Kasumi-1 (cell line): ENCODE results near the gene MLLT10.
"Not testable (repeated sequence)": the region's sequence is repeated elsewhere in the genome, so short reads cannot be mapped to it uniquely, and the experiment has no call there.

Experiments used
- DNase-seq, 2 experiments: peaks; one replicate each; lab custom pipeline; 2025; lab: John Stamatoyannopoulos, UW

Gene MLLT10

GRCh38 chr10:21579291-21579690, 45.3 kb downstream of the MLLT10 start:
- no peak for DNase-seq

GRCh38 chr10:21581421-21581834, 47.4 kb downstream of the MLLT10 start:
- DNase-seq, result peak; percentile 81 to 88

GRCh38 chr10:21584834-21585530, 51.0 kb downstream of the MLLT10 start:
- DNase-seq, result no peak

GRCh38 chr10:21587391-21587790, 53.4 kb downstream of the MLLT10 start:
- DNase-seq, result no peak

- DNase-seq, result not testable (repeated sequence)
These were observed 54.1 kb downstream of the MLLT10 start for GRCh38 chr10:21588159-21588558.

GRCh38 chr10:21593986-21594385, 60.0 kb downstream of the MLLT10 start:
- peak in 1 of 2 experiments; percentile 26 for DNase-seq

- no peak for DNase-seq
These were observed 65.5 kb downstream of the MLLT10 start for GRCh38 chr10:21599582-21599981.

- DNase-seq, result no peak
These were observed 66.9 kb downstream of the MLLT10 start for GRCh38 chr10:21600804-21601433.

- DNase-seq, result no peak
These were observed 68.3 kb downstream of the MLLT10 start for GRCh38 chr10:21602313-21602712.

- DNase-seq, result no peak
These were observed 69.7 kb downstream of the MLLT10 start for GRCh38 chr10:21603721-21604120.

GRCh38 chr10:21604651-21605050, 70.6 kb downstream of the MLLT10 start:
- no peak for DNase-seq

GRCh38 chr10:21607907-21608306, 73.9 kb downstream of the MLLT10 start:
- no peak for DNase-seq

- DNase-seq, result no peak
These were observed 80.0 kb downstream of the MLLT10 start for GRCh38 chr10:21614000-21614399.

GRCh38 chr10:21617267-21617666, 83.2 kb downstream of the MLLT10 start:
- DNase-seq, result no peak

GRCh38 chr10:21623291-21623690, 89.3 kb downstream of the MLLT10 start:
- no peak for DNase-seq

GRCh38 chr10:21624421-21624820, 90.4 kb downstream of the MLLT10 start:
- not testable (repeated sequence) for DNase-seq

GRCh38 chr10:21624951-21625350, 90.9 kb downstream of the MLLT10 start:
- DNase-seq, result no peak

GRCh38 chr10:21625623-21626229, 91.7 kb downstream of the MLLT10 start:
- no peak for DNase-seq

GRCh38 chr10:21626457-21627161, 92.6 kb downstream of the MLLT10 start:
- no peak for DNase-seq

- DNase-seq, result no peak
These were observed 93.3 kb downstream of the MLLT10 start for GRCh38 chr10:21627331-21627730.

- DNase-seq, result no peak
These were observed 94.0 kb downstream of the MLLT10 start for GRCh38 chr10:21628023-21628422.

GRCh38 chr10:21628645-21629044, 94.6 kb downstream of the MLLT10 start:
- not testable (repeated sequence) for DNase-seq
